Measurements from ENCODE around the gene NAT10. TPM values are rescaled to one million over a fixed set of nuclear protein-coding genes. Genes with fewer than 3 reads are reported as not detected.
A peak's percentile ranks its signal among the peaks of the same experiment; 100 is the strongest.

Gene NAT10
- total RNA-seq, 1 experiment from 2014 or later = 103 TPM

- H4K91ac ChIP-seq (ENCODE audit: insufficient read length, low read depth, low read length) = no peak overlapping the region
- no peak overlapping the region for H3K23ac ChIP-seq (ENCODE audit: insufficient read length, low read depth, low read length)
- H2BK20ac ChIP-seq (ENCODE audit: low read depth, low read length, poor library complexity, severe bottlenecking) = no peak overlapping the region
- H2BK5ac ChIP-seq (ENCODE audit: insufficient read length, low read length) = no peak overlapping the region
- Mint-ChIP-seq H3K9me3 (no peaks in the 10 kb centered on the region; a peak in 1 of 5 replicates), H3K36me3 (ENCODE audit: insufficient read depth in 1 of 3, low read depth in 3 of 3) (peaks cover 14 to 37% (median 25%) of the 10 kb centered on the region in 3 experiments; a peak in 6 of 7 replicates), H3K27ac (peak overlapping the region; percentile 92 to 99 (median 99)), H3K4me3 (peak overlapping the region; percentile 95 to 96), H3K4me1 (peaks cover 17 to 21% of the 10 kb centered on the region in 2 experiments), H3K27me3 (ENCODE audit: low read depth) (peaks cover 3% of the 10 kb centered on the region)
- H3T11ph ChIP-seq (ENCODE audit: low read length) = no peak overlapping the region
- H3K14ac ChIP-seq (ENCODE audit: insufficient read depth, low read length) = no peak overlapping the region
- no peak overlapping the region for H2AFZ ChIP-seq (ENCODE audit: low read length)
- H3K27ac ChIP-seq (ENCODE audit: insufficient read length, low read depth, low read length) = peak overlapping the region; percentile 46
- H2BK15ac ChIP-seq (ENCODE audit: low read depth, low read length) = no peak overlapping the region
- no peak overlapping the region for H2BK12ac ChIP-seq (ENCODE audit: insufficient read length, low read depth, low read length)
- H4K20me1 ChIP-seq (ENCODE audit: control insufficient read depth, insufficient read depth, insufficient read length) = peaks cover 3% of the 10 kb centered on the region
- no peak for DNase-seq
- H3K56ac ChIP-seq (ENCODE audit: insufficient read length, low read depth, low read length) = no peak overlapping the region
- H3K23me2 ChIP-seq (ENCODE audit: insufficient read length, low read depth, low read length, poor library complexity, severe bottlenecking) = peaks cover 6% of the 10 kb centered on the region
- TF ChIP-seq CTCF (conservative IDR thresholded peaks at IDR 0.05) = no peak
- peak overlapping the region; percentile 57 for H3K4me2 ChIP-seq (ENCODE audit: insufficient read depth, insufficient read length, low read length)
- peaks cover 7% of the 10 kb centered on the region; the same call in 1 of the 2 replicates for H3K79me2 ChIP-seq (ENCODE audit: insufficient read depth, low read length)
- no peaks in the 10 kb centered on the region for H3K9me3 ChIP-seq (ENCODE audit: control insufficient read depth, low read depth, low read length)
- no peak overlapping the region for H2AK5ac ChIP-seq (ENCODE audit: insufficient read length, low read length)
- peak overlapping the region; percentile 86 for H3K9ac ChIP-seq (ENCODE audit: extremely low read depth, insufficient read length, low read length)
- H3K79me1 ChIP-seq (ENCODE audit: insufficient read depth, low read depth, low read length, poor library complexity, severe bottlenecking) = no peaks in the 10 kb centered on the region
- no peaks in the 10 kb centered on the region for H3K27me3 ChIP-seq (ENCODE audit: insufficient read depth, low read length)
- no peak overlapping the region for H4K8ac ChIP-seq (replicated peaks; ENCODE audit: insufficient read length, low read depth, low read length)
- H4K5ac ChIP-seq (ENCODE audit: insufficient read length, low read depth, low read length) = no peak overlapping the region
- no CpG with 5 or more reads among the region's 6 CpGs for WGBS (ENCODE audit: extremely low coverage, insufficient read length, low lambda C conversion rate)
- no peak overlapping the region for H2BK120ac ChIP-seq (ENCODE audit: low read depth, low read length, poor library complexity, severe bottlenecking)
- no peaks in the 10 kb centered on the region for H3K4me1 ChIP-seq (ENCODE audit: insufficient read depth, low read length)
- H3K4ac ChIP-seq (ENCODE audit: low read depth, low read length) = no peak overlapping the region
- no peak overlapping the region for H3K18ac ChIP-seq (ENCODE audit: insufficient read length, low read depth, low read length)
Measured at GRCh38 chr11:34104680-34105078, 750 bp upstream of the NAT10 start.

Measured in H9 (cell line).